DND-41 (cell line): ENCODE data around the gene COPS6.

ENCODE experiments used
- EZH2 ChIP-seq: IDR thresholded peaks from 3 replicates; pipeline ENCODE4 v1.6.1; 2012; ENCODE audit warnings: borderline replicate concordance, low read depth, mild to moderate bottlenecking, moderate library complexity, low read length, inconsistent platforms; ENCODE audit not compliant: severe bottlenecking
- TF ChIP-seq, protein P1 (sequence below): IDR thresholded peaks from 2 replicates; pipeline ENCODE4 v1.5.1; 2012; ENCODE audit warnings: borderline replicate concordance, low read length, moderate library complexity, mild to moderate bottlenecking; ENCODE audit not compliant: poor library complexity, severe bottlenecking; ENCODE audit errors: extremely low read depth

DNA sequence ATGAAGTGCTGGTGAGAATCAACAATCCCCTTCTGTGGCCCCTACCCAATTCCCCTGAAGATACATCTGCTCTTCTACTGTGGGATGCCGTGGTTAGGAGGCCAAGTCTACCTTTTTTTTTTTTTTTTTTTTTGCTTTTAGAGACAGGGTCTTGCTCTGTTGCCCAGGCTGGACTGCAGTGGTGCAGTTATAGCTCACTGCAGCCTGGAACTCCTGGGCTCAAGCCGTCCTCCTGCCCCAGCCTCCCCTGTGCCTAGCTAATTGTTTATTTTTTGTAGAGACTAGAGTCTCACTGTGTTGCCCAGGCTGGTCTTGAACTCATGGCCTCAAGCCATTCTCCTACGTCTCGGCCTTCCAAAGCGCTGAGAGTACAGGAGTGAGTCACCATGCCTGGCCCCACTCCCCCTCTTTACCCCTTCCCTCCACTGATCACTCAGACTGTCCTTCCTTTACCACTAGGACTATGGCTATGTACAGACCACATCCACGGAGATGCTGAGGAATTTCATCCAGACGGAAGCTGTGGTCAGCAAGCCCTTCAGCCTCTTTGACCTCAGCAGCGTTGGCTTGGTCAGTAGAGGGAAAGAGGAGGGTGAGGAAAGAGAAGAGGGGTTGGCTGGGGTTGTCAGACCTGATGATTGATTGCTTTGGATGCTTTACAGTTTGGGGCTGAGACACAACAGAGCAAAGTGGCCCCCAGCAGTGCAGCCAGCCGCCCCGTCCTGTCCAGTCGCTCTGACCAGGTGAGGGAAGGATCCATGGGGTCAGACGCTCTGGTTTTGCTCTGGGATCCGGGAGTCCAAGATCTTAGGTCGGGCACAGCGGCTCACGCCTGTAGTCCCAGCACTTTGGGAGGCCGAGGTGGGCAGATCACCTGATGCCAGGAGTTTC lies 14.4 kb downstream of the COPS6 start:
- TF ChIP-seq, protein P1, sequence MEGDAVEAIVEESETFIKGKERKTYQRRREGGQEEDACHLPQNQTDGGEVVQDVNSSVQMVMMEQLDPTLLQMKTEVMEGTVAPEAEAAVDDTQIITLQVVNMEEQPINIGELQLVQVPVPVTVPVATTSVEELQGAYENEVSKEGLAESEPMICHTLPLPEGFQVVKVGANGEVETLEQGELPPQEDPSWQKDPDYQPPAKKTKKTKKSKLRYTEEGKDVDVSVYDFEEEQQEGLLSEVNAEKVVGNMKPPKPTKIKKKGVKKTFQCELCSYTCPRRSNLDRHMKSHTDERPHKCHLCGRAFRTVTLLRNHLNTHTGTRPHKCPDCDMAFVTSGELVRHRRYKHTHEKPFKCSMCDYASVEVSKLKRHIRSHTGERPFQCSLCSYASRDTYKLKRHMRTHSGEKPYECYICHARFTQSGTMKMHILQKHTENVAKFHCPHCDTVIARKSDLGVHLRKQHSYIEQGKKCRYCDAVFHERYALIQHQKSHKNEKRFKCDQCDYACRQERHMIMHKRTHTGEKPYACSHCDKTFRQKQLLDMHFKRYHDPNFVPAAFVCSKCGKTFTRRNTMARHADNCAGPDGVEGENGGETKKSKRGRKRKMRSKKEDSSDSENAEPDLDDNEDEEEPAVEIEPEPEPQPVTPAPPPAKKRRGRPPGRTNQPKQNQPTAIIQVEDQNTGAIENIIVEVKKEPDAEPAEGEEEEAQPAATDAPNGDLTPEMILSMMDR, result no peak
- no peak for TF ChIP-seq EZH2
